ENCODE measurements around the gene CERS4. TPM values are rescaled to one million over a fixed set of nuclear protein-coding genes. Genes with fewer than 3 reads are reported as not detected.

Gene CERS4
- total RNA-seq = 10 to 100 TPM; 13.6 to 25.6 (median 20.6) TPM
- polyA plus RNA-seq = 10 to 100 TPM; 11.1 to 37.7 TPM
- long read RNA-seq, donor 1, partial matches to known transcripts = 5 of 19 reads
- long read RNA-seq, donor 1, other reads (novel, unspliced or antisense) = 11 of 19 reads
- long read RNA-seq, donor 2, transcript CERS4-201 (12 exons, 1,797 nt) = major isoform, 42 of 104 reads
- long read RNA-seq, donor 2, transcript CERS4-209 (11 exons, 1,637 nt) = minor isoform, 17 of 104 reads
- long read RNA-seq, donor 2, partial matches to known transcripts = 7 of 104 reads
- long read RNA-seq, donor 2, other reads (novel, unspliced or antisense) = 38 of 104 reads
- long read RNA-seq, donor 3, transcript CERS4-201 (12 exons, 1,797 nt) = major isoform, 10 of 30 reads
- long read RNA-seq, donor 3, partial matches to known transcripts = 3 of 30 reads
- long read RNA-seq, donor 3, other reads (novel, unspliced or antisense) = 13 of 30 reads

- ATAC-seq (peak; percentile 73 to 96 (median 88)), DNase-seq (peak; percentile 78 to 90 (median 79))
- intact Hi-C loops (cut with DNase I) = loop anchor here in 3 of 10 donors (1.0 to 5.0 kb wide), 4 partner anchors 33 to 50 kb away; no protein-coding TSS in a partner anchor
- Histone ChIP-seq H3K27me3 (peaks cover 0 to 8% (median 0%) of the 10 kb centered on the region in 9 donors), H3K27ac (peak within 1 kb of the TSS; percentile 40 to 90 (median 78)), H3K4me1 (peaks cover 0 to 27% (median 9%) of the 10 kb centered on the region in 12 donors), H3K36me3 (peaks cover 0 to 6% (median 0%) of the 10 kb centered on the region in 9 donors), H3K9me3 (no peaks in the 10 kb centered on the region), H3K4me3 (peak within 1 kb of the TSS; percentile 55 to 99 (median 82))
- TF ChIP-seq CTCF (IDR thresholded peaks at IDR 0.05) = no peak
- no peak for TF ChIP-seq POLR2A (IDR thresholded peaks at IDR 0.05)
- WGBS, 4 donors = 0 to 1% (median 1%) methylated on average over 4 to 60 of the region's 60 CpGs
Measured at GRCh38 chr19:8208922-8209461, at the start of gene CERS4. Gene CERS4, plus strand, starts transcription at chr19:8209370. Its CDS starts 41,707 bp downstream, at chr19:8251077.

- Histone ChIP-seq H3K4me1 (no peaks in the 10 kb centered on the region), H3K4me3 (no peak overlapping the region), H3K27ac (no peak overlapping the region), H3K27me3 (no peaks in the 10 kb centered on the region), H3K36me3 (no peaks in the 10 kb centered on the region), H3K9me3 (no peaks in the 10 kb centered on the region)
- no peak for DNase-seq
- TF ChIP-seq POLR2A (IDR thresholded peaks at IDR 0.05) (no peak), CTCF (IDR thresholded peaks at IDR 0.05) (no peak)
- no peak for ATAC-seq
- intact Hi-C loops (cut with DNase I) = no loop called here
- 72 to 83% (median 76%) methylated on average over 12 of the region's 12 CpGs for WGBS, 4 donors
Measured at GRCh38 chr19:8161135-8161646, 48.0 kb upstream of the CERS4 start.

GRCh38 chr19:8163759-8164158 is 45.4 kb upstream of the CERS4 start:
- Histone ChIP-seq H3K27ac (no peak overlapping the region), H3K9me3 (no peaks in the 10 kb centered on the region), H3K4me1 (no peaks in the 10 kb centered on the region), H3K27me3 (no peaks in the 10 kb centered on the region), H3K4me3 (no peak overlapping the region), H3K36me3 (no peaks in the 10 kb centered on the region)
- 40 to 67% (median 57%) methylated on average over 7 of the region's 7 CpGs for WGBS, 4 donors
- intact Hi-C loops (cut with DNase I) = no loop called here
- no peak for TF ChIP-seq CTCF (IDR thresholded peaks at IDR 0.05)
- no peak for TF ChIP-seq POLR2A (IDR thresholded peaks at IDR 0.05)
- no peak for DNase-seq
- no peak for ATAC-seq

- WGBS, 4 donors = 53 to 68% (median 66%) methylated on average over 6 of the region's 6 CpGs
Measured at GRCh38 chr19:8167985-8168384, 41.2 kb upstream of the CERS4 start.

More at GRCh38 chr19:8167985-8168384, 41.2 kb upstream of the CERS4 start:
- ATAC-seq (no peak), DNase-seq (no peak)
- no peaks in the 10 kb centered on the region for H3K27me3 ChIP-seq
- no peaks in the 10 kb centered on the region for H3K4me1 ChIP-seq
- TF ChIP-seq POLR2A (IDR thresholded peaks at IDR 0.05) (no peak), CTCF (IDR thresholded peaks at IDR 0.05) (no peak)
- H3K36me3 ChIP-seq = no peaks in the 10 kb centered on the region
- no peak overlapping the region for H3K27ac ChIP-seq
- H3K9me3 ChIP-seq = no peaks in the 10 kb centered on the region
- H3K4me3 ChIP-seq = no peak overlapping the region
- intact Hi-C loops (cut with DNase I) = no loop called here
